GM19455 (cell line): ENCODE measurements around the gene AHSP.
"Not testable (repeated sequence)": the region's sequence is repeated elsewhere in the genome, so short reads cannot be mapped to it uniquely, and the experiment has no call there.

ENCODE experiments used
- ATAC-seq: cut with Tn5 transposase; IDR thresholded peaks from one replicate; pipeline ENCODE4 v1.9.1; 2021; ENCODE audit not compliant: unreplicated experiment

AHSP gene

DNA sequence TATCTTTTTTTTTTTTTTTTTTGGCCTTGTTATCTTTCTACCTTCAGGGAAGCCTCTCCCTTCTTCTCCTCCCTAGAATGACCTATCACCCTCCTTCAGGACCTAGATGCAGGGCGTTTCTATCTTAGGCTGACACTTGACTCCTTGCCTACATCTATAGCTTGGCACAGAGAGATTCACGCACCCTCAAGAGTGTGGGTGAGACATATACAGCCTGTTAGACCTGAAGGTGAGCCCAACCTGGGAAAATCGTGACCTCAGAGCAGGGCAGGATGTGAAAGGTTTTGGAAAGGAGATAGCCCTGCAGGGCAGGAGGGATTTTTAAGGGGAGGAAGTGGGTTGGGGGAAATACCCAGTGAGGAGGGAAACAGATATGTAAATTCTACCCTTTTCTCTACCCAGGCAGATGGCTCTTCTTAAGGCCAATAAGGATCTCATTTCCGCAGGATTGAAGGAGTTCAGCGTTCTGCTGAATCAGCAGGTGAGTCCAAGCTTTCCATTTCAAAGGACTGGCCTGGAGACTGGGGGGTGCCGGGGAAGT lies at the start of gene AHSP:
Gene AHSP (plus strand): TSS at position 167 of the 541 bp plus-strand sequence. CDS start 240 bp downstream, at position 407.
- ATAC-seq: no peak

GRCh38 chr16:31478956-31479355 lies 48.7 kb upstream of the AHSP start:
- no peak for ATAC-seq

GRCh38 chr16:31479751-31480150 lies 47.9 kb upstream of the AHSP start:
- no peak for ATAC-seq

DNA sequence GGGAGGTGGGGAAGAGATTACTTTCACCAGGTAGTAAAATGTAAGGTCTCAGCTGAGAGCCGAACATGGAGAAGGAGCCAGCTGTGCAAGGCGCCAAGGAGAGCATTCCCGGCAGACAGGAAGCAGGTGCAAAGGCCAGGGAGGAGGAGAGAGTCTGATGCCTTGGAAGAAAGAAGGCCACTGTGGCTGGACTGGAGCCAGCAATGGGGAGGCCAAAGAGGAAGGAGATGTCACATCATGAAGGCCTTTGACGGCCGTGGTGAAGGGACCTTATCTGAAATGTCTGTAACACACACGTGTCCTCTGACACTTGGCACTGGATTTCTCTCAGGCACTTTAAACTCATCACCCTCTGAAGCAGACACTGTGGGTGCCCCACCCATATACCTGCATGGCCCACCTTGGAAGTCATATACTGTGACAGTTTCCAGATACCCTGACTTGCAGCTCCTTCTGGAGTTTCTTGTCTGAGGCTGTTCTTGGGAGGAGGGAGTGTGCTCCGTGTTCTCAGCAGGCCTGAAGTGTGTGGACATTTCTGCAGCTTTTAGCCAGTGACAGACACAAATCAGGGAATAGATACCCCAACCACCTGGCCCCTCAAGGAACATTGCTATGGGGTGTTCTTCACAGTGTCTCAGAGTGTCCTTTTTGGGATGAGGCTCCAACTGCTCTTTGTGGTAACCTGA lies 46.7 kb upstream of the AHSP start:
- no peak for ATAC-seq

GRCh38 chr16:31483081-31483480 lies 44.6 kb upstream of the AHSP start, which contains the start of gene SLC5A2:
Gene SLC5A2 (plus strand): TSS chr16:31483123. CDS start chr16:31483137, 14 bp downstream.
- ATAC-seq: no peak

GRCh38 chr16:31484048-31484447 lies 43.7 kb upstream of the AHSP start:
- ATAC-seq: not testable (repeated sequence)

- ATAC-seq: no peak
Measured at GRCh38 chr16:31484491-31485171, 43.1 kb upstream of the AHSP start.

DNA sequence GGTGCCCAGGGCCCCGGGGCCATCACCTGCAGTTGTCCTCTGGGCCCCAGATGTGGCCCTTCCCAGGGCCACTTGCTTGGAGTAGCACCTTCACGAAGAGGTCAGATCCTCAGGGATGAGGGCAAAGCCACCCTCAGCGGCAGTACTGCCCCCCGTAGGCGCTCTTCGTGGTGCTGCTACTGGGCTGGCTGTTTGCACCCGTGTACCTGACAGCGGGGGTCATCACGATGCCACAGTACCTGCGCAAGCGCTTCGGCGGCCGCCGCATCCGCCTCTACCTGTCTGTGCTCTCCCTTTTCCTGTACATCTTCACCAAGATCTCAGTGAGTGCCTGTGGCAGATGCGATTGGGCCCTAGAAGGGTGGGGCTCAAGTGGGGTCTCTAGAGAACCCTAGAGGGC lies 42.1 kb upstream of the AHSP start:
- no peak for ATAC-seq

- ATAC-seq: no peak
Measured at GRCh38 chr16:31486045-31486444, 41.7 kb upstream of the AHSP start.

- no peak for ATAC-seq
Measured at GRCh38 chr16:31487071-31487719, 40.5 kb upstream of the AHSP start.

DNA sequence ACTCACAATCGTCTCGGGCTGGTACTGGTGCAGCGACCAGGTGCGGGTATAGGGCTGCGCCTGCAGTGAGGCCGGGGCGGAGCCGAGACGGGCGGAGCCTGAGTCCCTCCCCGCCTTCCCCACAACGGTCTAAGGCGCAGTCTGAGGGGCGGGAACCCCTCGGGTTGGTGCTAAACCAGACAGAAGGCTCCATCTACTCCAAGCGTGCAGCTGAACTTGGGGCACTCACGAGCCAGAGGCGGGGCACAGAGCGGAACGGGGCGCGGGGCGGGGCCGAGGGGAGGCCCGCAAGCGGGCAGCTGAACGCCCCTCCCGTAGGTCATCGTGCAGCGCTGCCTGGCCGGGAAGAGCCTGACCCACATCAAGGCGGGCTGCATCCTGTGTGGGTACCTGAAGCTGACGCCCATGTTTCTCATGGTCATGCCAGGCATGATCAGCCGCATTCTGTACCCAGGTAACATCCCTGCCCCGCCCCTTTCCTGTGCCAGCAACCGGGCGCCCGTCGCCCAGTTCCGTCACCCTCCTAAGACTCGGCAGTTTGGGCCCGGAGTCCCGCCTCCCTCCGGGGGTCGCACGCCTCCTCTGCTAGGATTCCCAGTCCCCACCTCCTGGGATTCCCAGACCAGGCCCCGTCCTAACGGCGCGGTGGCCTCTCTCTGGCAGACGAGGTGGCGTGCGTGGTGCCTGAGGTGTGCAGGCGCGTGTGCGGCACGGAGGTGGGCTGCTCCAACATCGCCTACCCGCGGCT lies 39.8 kb upstream of the AHSP start:
- peak; percentile 75 for ATAC-seq

DNA sequence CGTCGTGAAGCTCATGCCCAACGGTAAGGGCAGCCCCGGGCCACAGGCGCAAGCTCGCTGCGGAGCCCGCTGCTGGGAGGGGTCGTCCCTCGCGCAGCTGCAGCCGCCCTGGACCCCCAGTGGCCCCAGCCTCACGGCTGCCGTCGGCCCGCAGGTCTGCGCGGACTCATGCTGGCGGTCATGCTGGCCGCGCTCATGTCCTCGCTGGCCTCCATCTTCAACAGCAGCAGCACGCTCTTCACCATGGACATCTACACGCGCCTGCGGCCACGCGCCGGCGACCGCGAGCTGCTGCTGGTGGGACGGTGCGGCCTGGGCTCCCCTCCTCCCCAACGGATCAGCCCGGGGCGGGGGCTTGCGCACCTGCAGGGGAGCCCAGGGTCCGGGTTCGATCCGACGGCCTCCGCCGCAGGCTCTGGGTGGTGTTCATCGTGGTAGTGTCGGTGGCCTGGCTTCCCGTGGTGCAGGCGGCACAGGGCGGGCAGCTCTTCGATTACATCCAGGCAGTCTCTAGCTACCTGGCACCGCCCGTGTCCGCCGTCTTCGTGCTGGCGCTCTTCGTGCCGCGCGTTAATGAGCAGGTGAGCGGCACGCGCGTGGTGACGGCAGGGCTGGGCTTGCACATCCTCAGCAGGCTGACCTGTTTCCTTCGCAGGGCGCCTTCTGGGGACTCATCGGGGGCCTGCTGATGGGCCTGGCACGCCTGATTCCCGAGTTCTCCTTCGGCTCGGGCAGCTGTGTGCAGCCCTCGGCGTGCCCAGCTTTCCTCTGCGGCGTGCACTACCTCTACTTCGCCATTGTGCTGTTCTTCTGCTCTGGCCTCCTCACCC lies 39.0 kb upstream of the AHSP start:
- no peak for ATAC-seq

DNA sequence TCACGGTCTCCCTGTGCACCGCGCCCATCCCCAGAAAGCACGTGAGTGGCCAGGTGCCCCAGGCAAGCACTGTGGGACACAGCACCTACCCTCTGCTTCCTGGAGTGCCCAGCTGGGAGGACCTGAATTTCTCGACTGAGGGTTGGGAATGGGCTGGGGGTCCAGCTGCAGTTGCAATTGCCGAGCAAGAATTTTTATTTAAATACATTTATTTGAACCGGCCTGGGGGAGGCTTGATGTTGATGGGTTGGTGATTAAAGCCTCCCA lies 38.5 kb upstream of the AHSP start:
- no peak for ATAC-seq

- ATAC-seq: no peak
Measured at GRCh38 chr16:31489616-31490584, 37.8 kb upstream of the AHSP start.

DNA sequence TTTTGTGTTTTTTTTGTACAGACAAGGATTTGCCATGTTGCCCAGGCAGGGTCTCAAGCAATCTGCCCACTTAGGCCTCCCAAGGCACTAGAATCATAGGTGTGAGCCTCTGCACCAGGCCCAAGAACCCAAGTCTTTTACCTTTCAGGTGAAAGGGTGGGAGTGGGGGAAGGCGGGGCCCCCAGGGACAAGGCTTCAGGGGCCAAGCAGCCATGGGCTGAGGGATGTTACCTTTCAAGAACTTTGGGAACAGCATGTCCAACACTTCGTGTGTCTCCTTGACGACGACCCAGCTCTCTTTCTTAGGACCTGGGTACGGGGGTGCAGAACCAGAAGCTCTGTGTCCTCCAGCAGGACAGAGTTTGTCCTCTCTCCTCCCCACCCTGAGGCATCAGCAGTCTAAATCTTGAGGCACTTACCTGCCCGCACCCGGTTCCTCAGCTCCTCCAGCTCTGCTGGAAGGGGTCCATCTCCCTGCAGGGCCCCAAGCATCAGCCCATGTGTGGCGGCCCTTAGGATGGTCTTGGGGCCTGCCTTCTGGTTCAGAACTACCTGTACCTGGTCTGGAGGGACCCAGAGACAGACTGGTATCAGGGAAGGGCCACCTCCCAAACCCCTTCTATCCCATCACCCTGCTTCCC lies 35.8 kb upstream of the AHSP start:
- ATAC-seq: no peak

- ATAC-seq: no peak
Measured at GRCh38 chr16:31493506-31494125, 34.1 kb upstream of the AHSP start.

- no peak for ATAC-seq
Measured at GRCh38 chr16:31496670-31497069, 31.0 kb upstream of the AHSP start.

GRCh38 chr16:31498493-31498892 lies 29.2 kb upstream of the AHSP start:
- ATAC-seq: no peak
